CD4-positive, CD25-positive, alpha-beta regulatory T cell (primary cell): ENCODE data around the gene ALX1. TPM values are rescaled to one million over a fixed set of nuclear protein-coding genes. Genes with fewer than 3 reads are reported as not detected.
A peak's percentile ranks its signal among the peaks of the same experiment; 100 is the strongest.

ENCODE experiments used
- ATAC-seq, 2 donors: fragments of 150-1000 bp; cut with Tn5 transposase; one replicate each; pipeline ENCODE4 v1.10.0; 2021; ENCODE audit warnings: low read depth in 2 of 2, moderate number of reproducible peaks in 2 of 2, moderate library complexity in 1 of 2
- DNase-seq, 3 donors: peaks; one replicate each; pipeline versions ENCODE4 v3.0.0 to v3.0.0-alpha.2; 2012 to 2022; ENCODE audit warnings: mixed read lengths in 1 of 3
- H3K27ac ChIP-seq: one replicate; pipeline ENCODE4 v1.7.0; 2013; ENCODE audit warnings: mild to moderate bottlenecking, low read length; ENCODE audit not compliant: insufficient read depth, poor library complexity, severe bottlenecking
- H3K27me3 ChIP-seq: one replicate; pipeline ENCODE4 v1.7.0; 2013; ENCODE audit warnings: low read length; ENCODE audit not compliant: control insufficient read depth, insufficient read depth
- H3K36me3 ChIP-seq: one replicate; pipeline ENCODE4 v1.7.0; 2013; ENCODE audit warnings: mild to moderate bottlenecking, low read length, moderate library complexity; ENCODE audit not compliant: control insufficient read depth, insufficient read depth
- H3K4me1 ChIP-seq: 2 replicates; pipeline ENCODE4 v1.7.0; 2013; ENCODE audit warnings: mild to moderate bottlenecking, low read length; ENCODE audit not compliant: insufficient read depth, control insufficient read depth, poor library complexity, severe bottlenecking
- H3K4me3 ChIP-seq: one replicate; pipeline ENCODE4 v1.7.0; 2013; ENCODE audit warnings: low read depth, mild to moderate bottlenecking, low read length, moderate library complexity
- H3K9me3 ChIP-seq, 2 experiments: 1 replicate in 1 of 2; 2 replicates in 1 of 2; pipeline ENCODE4 v1.7.0; 2013; ENCODE audit warnings: low read length in 2 of 2, mild to moderate bottlenecking in 1 of 2, moderate library complexity in 1 of 2; ENCODE audit not compliant: control insufficient read depth in 2 of 2
- H3K27ac Mint-ChIP-seq, 3 donors: one replicate each; pipeline ENCODE4 v1.8.0; 2020 to 2022; ENCODE audit warnings: mild to moderate bottlenecking in 3 of 3, mixed read lengths in 3 of 3, moderate library complexity in 2 of 3
- H3K27me3 Mint-ChIP-seq: one replicate; pipeline ENCODE4 v1.8.0; 2022; ENCODE audit warnings: mild to moderate bottlenecking, mixed read lengths
- H3K36me3 Mint-ChIP-seq: one replicate; pipeline ENCODE4 v1.8.0; 2020; ENCODE audit warnings: mixed read lengths
- H3K4me1 Mint-ChIP-seq, 4 donors: one replicate each; pipeline ENCODE4 v1.8.0; 2020 to 2022; ENCODE audit warnings: mixed read lengths in 4 of 4, mild to moderate bottlenecking in 1 of 4
- H3K4me3 Mint-ChIP-seq, 4 donors: one replicate each; pipeline ENCODE4 v1.8.0; 2020 to 2022; ENCODE audit warnings: mild to moderate bottlenecking in 4 of 4, mixed read lengths in 4 of 4, moderate library complexity in 3 of 4
- H3K9me3 Mint-ChIP-seq, 7 donors: one replicate each; pipeline ENCODE4 v1.8.0; 2020 to 2022; ENCODE audit warnings: mixed read lengths in 7 of 7, mild to moderate bottlenecking in 3 of 7, moderate library complexity in 2 of 7
- polyA plus RNA-seq, 4 donors: library from polyadenylated mRNA; unstranded; fragments of 300-500 nt; fragmentation: Illumina TruSeq; gene quantifications; one replicate each; pipeline ENCODE4 v1.2.3, GENCODE V29; 2021
- total RNA-seq: library from RNA; stranded (reverse); gene quantifications from one replicate; pipeline ENCODE4 v1.2.3, GENCODE V29; 2022

The ALX1 gene
- total RNA-seq (not detected), polyA plus RNA-seq (not detected)

DNA sequence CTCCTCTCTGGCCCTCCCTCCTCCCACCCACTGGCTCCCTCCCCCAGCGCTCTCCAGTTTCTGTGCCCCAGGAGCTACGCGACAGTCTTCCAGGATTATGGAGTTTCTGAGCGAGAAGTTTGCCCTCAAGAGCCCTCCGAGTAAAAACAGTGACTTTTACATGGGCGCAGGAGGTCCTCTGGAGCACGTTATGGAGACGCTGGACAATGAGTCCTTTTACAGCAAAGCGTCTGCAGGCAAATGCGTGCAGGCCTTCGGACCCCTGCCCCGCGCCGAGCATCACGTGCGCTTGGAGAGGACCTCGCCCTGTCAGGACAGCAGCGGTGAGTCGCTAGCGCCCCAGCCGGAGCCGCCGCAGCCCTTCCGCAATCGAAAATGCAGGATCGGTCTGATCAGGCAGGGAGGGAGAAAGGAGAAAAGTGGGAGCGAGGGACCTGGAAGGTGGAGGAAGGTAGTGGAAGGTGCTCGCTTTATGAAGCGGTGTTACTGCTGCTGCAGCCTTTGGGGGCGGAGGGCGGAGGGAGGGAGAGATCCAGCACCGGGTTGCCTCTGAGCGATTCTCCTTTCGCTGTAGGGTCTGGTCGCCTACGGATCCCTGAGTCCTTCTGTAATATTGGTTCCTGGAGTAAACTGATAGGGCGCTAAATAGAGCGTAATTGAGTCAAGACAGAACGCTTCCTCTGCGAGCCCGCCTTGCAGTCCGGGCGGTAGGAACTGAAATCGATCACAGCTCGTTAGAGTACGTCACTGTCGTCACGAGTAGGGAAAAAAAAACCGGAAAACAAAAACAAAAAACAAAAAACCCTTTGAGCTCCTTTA is at the start of gene ALX1:
Gene ALX1 (plus strand): TSS at position 56 of the 819 bp plus-strand sequence. CDS start 42 bp downstream, at position 98.
- Histone ChIP-seq H3K9me3 (peaks cover 3 to 7% of the 10 kb centered on the region in 2 experiments), H3K27ac (no peak within 1 kb of the TSS), H3K4me1 (no peaks in the 10 kb centered on the region), H3K36me3 (no peaks in the 10 kb centered on the region), H3K27me3 (peaks cover 4% of the 10 kb centered on the region), H3K4me3 (no peak within 1 kb of the TSS)
- H3K4me3 Mint-ChIP-seq: peak within 1 kb of the TSS in 3 of 4 donors; percentile 31 to 73 (median 50)
- no peak within 1 kb of the TSS for H3K27ac Mint-ChIP-seq
- peak in 1 of 3 donors; percentile 2 for DNase-seq
- peaks cover 0 to 13% (median 2%) of the 10 kb centered on the region in 7 donors for H3K9me3 Mint-ChIP-seq
- no peaks in the 10 kb centered on the region for H3K36me3 Mint-ChIP-seq
- peaks cover 0 to 4% (median 0%) of the 10 kb centered on the region in 4 donors for H3K4me1 Mint-ChIP-seq
- peaks cover 33% of the 10 kb centered on the region for H3K27me3 Mint-ChIP-seq
- no peak for ATAC-seq

DNA sequence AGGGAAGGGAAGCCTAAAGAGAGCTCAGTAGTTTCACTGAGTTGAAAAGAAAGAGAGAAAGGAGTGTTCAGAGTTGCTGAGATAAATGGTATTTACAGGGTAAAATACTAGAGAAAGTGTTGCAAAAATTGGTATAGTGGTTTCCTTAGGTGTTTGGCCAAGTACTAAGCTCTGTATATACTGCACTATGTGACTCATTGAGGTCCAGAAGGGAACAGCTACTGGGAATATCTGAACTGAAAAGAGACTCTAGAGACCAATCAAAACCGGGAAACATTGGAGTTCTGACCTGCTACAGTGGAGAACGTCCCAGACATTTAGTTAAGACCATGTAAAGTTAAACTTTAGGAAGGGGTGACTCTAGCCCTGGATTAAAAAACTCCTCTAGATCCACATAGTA is 42.7 kb upstream of the ALX1 start:
- ATAC-seq (no peak), DNase-seq (no peak)
- Histone ChIP-seq H3K4me3 (no peak overlapping the region), H3K9me3 (no peaks in the 10 kb centered on the region), H3K27ac (no peak overlapping the region), H3K36me3 (no peaks in the 10 kb centered on the region), H3K4me1 (no peaks in the 10 kb centered on the region), H3K27me3 (no peaks in the 10 kb centered on the region)
- Mint-ChIP-seq H3K36me3 (no peaks in the 10 kb centered on the region), H3K9me3 (peaks cover 0 to 16% (median 2%) of the 10 kb centered on the region in 7 donors), H3K4me3 (no peak overlapping the region), H3K27me3 (no peaks in the 10 kb centered on the region), H3K4me1 (no peaks in the 10 kb centered on the region), H3K27ac (peak overlapping the region in 1 of 3 donors; percentile 76)

DNA sequence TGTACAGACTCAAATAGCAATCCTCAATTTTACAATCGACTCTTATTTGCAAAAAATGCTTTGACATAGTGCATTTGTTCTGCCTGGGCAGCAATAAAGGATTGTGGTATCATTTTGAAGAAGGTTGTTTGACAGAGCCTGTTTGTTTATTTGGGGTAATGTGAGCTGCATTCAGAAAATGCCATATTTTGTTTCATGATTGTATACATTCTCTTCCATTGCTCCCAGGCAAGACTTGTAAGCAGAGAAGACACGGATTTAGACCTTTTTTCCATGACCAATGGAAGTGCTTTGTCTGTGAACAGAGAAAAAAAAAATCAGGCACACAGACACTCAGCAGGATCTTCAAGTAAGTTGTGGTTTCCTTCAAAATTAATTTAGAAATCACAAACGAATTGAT is 35.5 kb upstream of the ALX1 start:
- H3K9me3 ChIP-seq: no peaks in the 10 kb centered on the region
- H3K27ac ChIP-seq: no peak overlapping the region
- no peak for ATAC-seq
- H3K4me3 ChIP-seq: no peak overlapping the region
- Mint-ChIP-seq H3K27ac (no peak overlapping the region), H3K4me3 (no peak overlapping the region), H3K27me3 (no peaks in the 10 kb centered on the region), H3K36me3 (no peaks in the 10 kb centered on the region), H3K9me3 (peaks cover 0 to 8% (median 0%) of the 10 kb centered on the region in 7 donors), H3K4me1 (peaks cover 0 to 1% (median 0%) of the 10 kb centered on the region in 4 donors)
- DNase-seq: no peak
- no peaks in the 10 kb centered on the region for H3K27me3 ChIP-seq
- H3K36me3 ChIP-seq: no peaks in the 10 kb centered on the region
- no peaks in the 10 kb centered on the region for H3K4me1 ChIP-seq

GRCh38 chr12:85253853-85254252 is 26.2 kb upstream of the ALX1 start:
- Histone ChIP-seq H3K4me3 (no peak overlapping the region), H3K4me1 (no peaks in the 10 kb centered on the region), H3K9me3 (no peaks in the 10 kb centered on the region), H3K27me3 (no peaks in the 10 kb centered on the region), H3K27ac (no peak overlapping the region), H3K36me3 (no peaks in the 10 kb centered on the region)
- H3K27ac Mint-ChIP-seq: no peak overlapping the region
- H3K4me3 Mint-ChIP-seq: no peak overlapping the region
- H3K4me1 Mint-ChIP-seq: no peaks in the 10 kb centered on the region
- ATAC-seq (no peak), DNase-seq (no peak)
- H3K36me3 Mint-ChIP-seq: no peaks in the 10 kb centered on the region
- H3K9me3 Mint-ChIP-seq: peaks cover 0 to 1% (median 0%) of the 10 kb centered on the region in 7 donors
- no peaks in the 10 kb centered on the region for H3K27me3 Mint-ChIP-seq

DNA sequence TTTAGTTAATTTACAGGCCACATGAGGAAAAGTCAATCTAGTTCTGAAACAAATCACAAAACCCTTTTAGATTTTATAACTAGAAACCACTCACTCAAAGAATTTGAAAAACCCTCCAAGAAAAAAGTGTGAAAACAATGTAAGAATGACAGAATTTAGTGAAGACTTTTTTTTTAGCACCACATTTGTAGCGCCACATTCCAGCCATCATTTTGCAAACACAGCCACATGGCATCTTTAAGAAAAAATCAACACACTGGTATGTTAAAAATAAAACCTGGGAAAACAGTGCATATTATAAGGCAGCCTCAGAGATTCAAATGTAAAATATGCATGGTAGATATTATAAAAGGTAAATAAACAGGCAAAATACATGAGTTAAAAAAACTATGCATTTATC is 22.3 kb upstream of the ALX1 start:
- no peak overlapping the region for H3K4me3 Mint-ChIP-seq
- Histone ChIP-seq H3K4me3 (no peak overlapping the region), H3K9me3 (no peaks in the 10 kb centered on the region), H3K4me1 (no peaks in the 10 kb centered on the region), H3K27ac (no peak overlapping the region), H3K36me3 (no peaks in the 10 kb centered on the region), H3K27me3 (no peaks in the 10 kb centered on the region)
- DNase-seq: no peak
- no peaks in the 10 kb centered on the region for H3K36me3 Mint-ChIP-seq
- H3K27ac Mint-ChIP-seq: no peak overlapping the region
- H3K27me3 Mint-ChIP-seq: no peaks in the 10 kb centered on the region
- no peaks in the 10 kb centered on the region for H3K4me1 Mint-ChIP-seq
- H3K9me3 Mint-ChIP-seq: peaks cover 0 to 4% (median 2%) of the 10 kb centered on the region in 7 donors
- ATAC-seq: no peak

GRCh38 chr12:85260447-85260846 is 19.6 kb upstream of the ALX1 start:
- H3K9me3 Mint-ChIP-seq: peaks cover 0 to 4% (median 2%) of the 10 kb centered on the region in 7 donors
- no peak for ATAC-seq

GRCh38 chr12:85260896-85261295 is 19.1 kb upstream of the ALX1 start:
- H3K36me3 Mint-ChIP-seq: no peaks in the 10 kb centered on the region

More at GRCh38 chr12:85260447-85260846, 19.6 kb upstream of the ALX1 start:
- Histone ChIP-seq H3K9me3 (no peaks in the 10 kb centered on the region), H3K36me3 (no peaks in the 10 kb centered on the region), H3K4me1 (no peaks in the 10 kb centered on the region), H3K27me3 (no peaks in the 10 kb centered on the region), H3K27ac (no peak overlapping the region), H3K4me3 (no peak overlapping the region)
- H3K27ac Mint-ChIP-seq: no peak overlapping the region
- no peak for DNase-seq
- H3K4me1 Mint-ChIP-seq: no peaks in the 10 kb centered on the region
- no peak overlapping the region for H3K4me3 Mint-ChIP-seq
- no peaks in the 10 kb centered on the region for H3K27me3 Mint-ChIP-seq
- no peaks in the 10 kb centered on the region for H3K36me3 Mint-ChIP-seq

DNA sequence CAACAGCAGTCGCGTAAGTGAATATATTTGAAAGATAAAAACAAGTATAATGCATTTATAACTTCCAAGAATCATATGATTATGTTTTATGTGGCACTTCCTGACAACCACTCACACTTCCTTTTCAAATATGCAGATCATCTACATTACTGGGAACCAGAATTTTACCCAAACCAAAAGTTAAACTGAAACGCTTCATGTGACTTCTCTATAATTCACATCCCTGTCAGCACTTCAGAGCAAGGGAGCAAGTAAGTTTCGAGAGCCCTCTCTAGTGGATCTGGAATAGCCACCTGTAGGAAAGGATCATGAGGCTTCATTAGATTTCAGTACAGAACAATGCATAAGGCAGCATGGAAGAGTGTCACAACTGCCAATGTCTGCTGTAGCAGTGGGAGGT is 13.7 kb upstream of the ALX1 start:
- Mint-ChIP-seq H3K27ac (no peak overlapping the region), H3K9me3 (peaks cover 0 to 4% (median 0%) of the 10 kb centered on the region in 7 donors), H3K4me3 (no peak overlapping the region), H3K27me3 (no peaks in the 10 kb centered on the region), H3K4me1 (no peaks in the 10 kb centered on the region), H3K36me3 (no peaks in the 10 kb centered on the region)
- no peak overlapping the region for H3K27ac ChIP-seq
- H3K36me3 ChIP-seq: no peaks in the 10 kb centered on the region
- H3K4me3 ChIP-seq: no peak overlapping the region
- no peaks in the 10 kb centered on the region for H3K9me3 ChIP-seq
- no peaks in the 10 kb centered on the region for H3K4me1 ChIP-seq
- DNase-seq (no peak), ATAC-seq (no peak)
- H3K27me3 ChIP-seq: no peaks in the 10 kb centered on the region

More at GRCh38 chr12:85260896-85261295, 19.1 kb upstream of the ALX1 start:
- ATAC-seq: no peak
- peaks cover 0 to 4% (median 2%) of the 10 kb centered on the region in 7 donors for H3K9me3 Mint-ChIP-seq
- H3K27me3 ChIP-seq: no peaks in the 10 kb centered on the region
- no peak overlapping the region for H3K4me3 ChIP-seq
- H3K4me3 Mint-ChIP-seq: no peak overlapping the region
- H3K4me1 ChIP-seq: no peaks in the 10 kb centered on the region
- H3K27ac Mint-ChIP-seq: no peak overlapping the region
- no peaks in the 10 kb centered on the region for H3K4me1 Mint-ChIP-seq
- no peaks in the 10 kb centered on the region for H3K36me3 ChIP-seq
- no peak overlapping the region for H3K27ac ChIP-seq
- no peaks in the 10 kb centered on the region for H3K9me3 ChIP-seq
- no peaks in the 10 kb centered on the region for H3K27me3 Mint-ChIP-seq
- no peak for DNase-seq
